ENCODE measurements around the gene TSHZ2. TPM values are rescaled to one million over a fixed set of nuclear protein-coding genes. Genes with fewer than 3 reads are reported as not detected.

Gene TSHZ2
- total RNA-seq, 1 donor from 2014 or later, result 22.9 TPM

DNA sequence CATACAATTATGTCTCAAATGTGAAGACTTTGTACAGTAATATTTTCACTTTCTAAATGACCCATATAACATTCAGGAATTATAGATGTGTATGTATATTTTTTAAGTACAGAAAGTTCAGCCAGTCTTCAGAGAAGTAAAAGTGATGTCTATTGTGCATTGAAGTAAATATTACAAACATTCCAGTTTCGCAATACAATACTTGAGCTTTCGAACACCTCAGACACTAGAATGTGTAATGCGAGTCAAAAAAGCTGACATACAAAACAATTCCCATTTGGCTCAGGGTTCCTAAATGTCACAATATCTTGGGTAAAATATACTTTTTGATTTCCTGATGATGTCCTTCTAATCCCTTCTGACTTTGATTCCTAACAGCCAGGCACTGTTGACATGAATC, 520.1 kb downstream of the TSHZ2 start:
- Mint-ChIP-seq H3K4me3 (ENCODE audit: low read depth) (no peak overlapping the region), H3K27me3 (no peaks in the 10 kb centered on the region), H3K27ac (no peak overlapping the region), H3K36me3 (ENCODE audit: insufficient read depth) (peaks cover 9% of the 10 kb centered on the region), H3K4me1 (ENCODE audit: low read depth) (peaks cover 17% of the 10 kb centered on the region), H3K9me3 (ENCODE audit: low read depth) (peaks cover 3% of the 10 kb centered on the region)
- no peak for DNase-seq (ENCODE audit: low spot score, unreplicated experiment)
- TF ChIP-seq, protein P1, sequence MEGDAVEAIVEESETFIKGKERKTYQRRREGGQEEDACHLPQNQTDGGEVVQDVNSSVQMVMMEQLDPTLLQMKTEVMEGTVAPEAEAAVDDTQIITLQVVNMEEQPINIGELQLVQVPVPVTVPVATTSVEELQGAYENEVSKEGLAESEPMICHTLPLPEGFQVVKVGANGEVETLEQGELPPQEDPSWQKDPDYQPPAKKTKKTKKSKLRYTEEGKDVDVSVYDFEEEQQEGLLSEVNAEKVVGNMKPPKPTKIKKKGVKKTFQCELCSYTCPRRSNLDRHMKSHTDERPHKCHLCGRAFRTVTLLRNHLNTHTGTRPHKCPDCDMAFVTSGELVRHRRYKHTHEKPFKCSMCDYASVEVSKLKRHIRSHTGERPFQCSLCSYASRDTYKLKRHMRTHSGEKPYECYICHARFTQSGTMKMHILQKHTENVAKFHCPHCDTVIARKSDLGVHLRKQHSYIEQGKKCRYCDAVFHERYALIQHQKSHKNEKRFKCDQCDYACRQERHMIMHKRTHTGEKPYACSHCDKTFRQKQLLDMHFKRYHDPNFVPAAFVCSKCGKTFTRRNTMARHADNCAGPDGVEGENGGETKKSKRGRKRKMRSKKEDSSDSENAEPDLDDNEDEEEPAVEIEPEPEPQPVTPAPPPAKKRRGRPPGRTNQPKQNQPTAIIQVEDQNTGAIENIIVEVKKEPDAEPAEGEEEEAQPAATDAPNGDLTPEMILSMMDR (IDR thresholded peaks at IDR 0.05; ENCODE audit: unreplicated experiment), result no peak

DNA sequence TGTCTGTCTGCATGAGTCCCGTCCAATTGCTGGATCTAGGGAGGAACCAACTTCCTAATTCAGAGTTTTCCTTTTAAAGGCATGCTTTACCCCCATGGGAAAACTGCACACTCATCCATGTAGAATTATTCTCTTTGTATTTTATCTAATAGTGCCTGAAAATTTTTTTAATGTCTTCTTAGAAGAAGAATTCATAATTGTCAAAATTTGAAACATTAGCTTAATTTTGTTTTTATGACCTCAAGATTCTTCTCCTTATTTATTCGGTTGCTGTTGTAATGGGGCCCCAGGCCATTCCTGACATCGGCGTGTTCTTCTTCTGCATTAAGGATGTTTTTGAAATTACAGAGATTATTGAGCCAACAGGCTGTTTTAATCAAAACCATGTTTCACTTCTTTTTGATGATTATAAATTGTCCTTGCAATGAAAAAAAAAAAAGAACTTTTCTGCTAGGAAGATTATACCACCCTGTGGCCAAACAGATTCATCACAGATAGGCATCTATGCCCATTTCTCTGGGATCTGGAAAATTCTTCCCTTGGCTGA, 521.2 kb downstream of the TSHZ2 start:
- H3K27ac Mint-ChIP-seq, result no peak overlapping the region
- no peak overlapping the region for H3K4me3 Mint-ChIP-seq (ENCODE audit: low read depth)
- TF ChIP-seq, protein P1 (IDR thresholded peaks at IDR 0.05; ENCODE audit: unreplicated experiment), result no peak
- no peak for DNase-seq (ENCODE audit: low spot score, unreplicated experiment)
- peaks cover 13% of the 10 kb centered on the region for H3K4me1 Mint-ChIP-seq (ENCODE audit: low read depth)
- peaks cover 15% of the 10 kb centered on the region for H3K36me3 Mint-ChIP-seq (ENCODE audit: insufficient read depth)
- H3K9me3 Mint-ChIP-seq (ENCODE audit: low read depth), result peaks cover 5% of the 10 kb centered on the region
- no peaks in the 10 kb centered on the region for H3K27me3 Mint-ChIP-seq

DNA sequence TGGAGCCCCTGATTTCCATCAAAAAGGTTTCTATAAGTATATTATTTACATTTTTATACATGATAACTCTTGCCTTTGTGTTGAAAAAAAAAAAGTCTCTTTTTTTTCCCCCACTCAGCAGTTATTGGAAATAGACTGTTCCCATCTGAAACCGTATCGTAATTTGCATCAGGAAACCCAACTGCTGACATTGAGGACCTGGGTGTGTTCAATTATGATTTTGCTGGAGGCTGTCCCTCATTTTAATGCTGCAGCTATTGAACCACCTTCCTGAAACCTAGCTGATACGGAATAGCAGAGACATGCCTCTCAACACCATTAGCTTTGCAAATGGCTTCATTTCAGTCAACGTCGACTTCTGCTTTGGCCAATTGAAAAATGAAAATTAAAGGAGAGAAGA, 522.6 kb downstream of the TSHZ2 start:
- Mint-ChIP-seq H3K27me3 (no peaks in the 10 kb centered on the region), H3K9me3 (ENCODE audit: low read depth) (peaks cover 5% of the 10 kb centered on the region), H3K4me1 (ENCODE audit: low read depth) (peaks cover 13% of the 10 kb centered on the region), H3K27ac (no peak overlapping the region), H3K4me3 (ENCODE audit: low read depth) (no peak overlapping the region), H3K36me3 (ENCODE audit: insufficient read depth) (peaks cover 11% of the 10 kb centered on the region)
- DNase-seq (ENCODE audit: low spot score, unreplicated experiment), result no peak
- TF ChIP-seq, protein P1 (IDR thresholded peaks at IDR 0.05; ENCODE audit: unreplicated experiment), result no peak

DNA sequence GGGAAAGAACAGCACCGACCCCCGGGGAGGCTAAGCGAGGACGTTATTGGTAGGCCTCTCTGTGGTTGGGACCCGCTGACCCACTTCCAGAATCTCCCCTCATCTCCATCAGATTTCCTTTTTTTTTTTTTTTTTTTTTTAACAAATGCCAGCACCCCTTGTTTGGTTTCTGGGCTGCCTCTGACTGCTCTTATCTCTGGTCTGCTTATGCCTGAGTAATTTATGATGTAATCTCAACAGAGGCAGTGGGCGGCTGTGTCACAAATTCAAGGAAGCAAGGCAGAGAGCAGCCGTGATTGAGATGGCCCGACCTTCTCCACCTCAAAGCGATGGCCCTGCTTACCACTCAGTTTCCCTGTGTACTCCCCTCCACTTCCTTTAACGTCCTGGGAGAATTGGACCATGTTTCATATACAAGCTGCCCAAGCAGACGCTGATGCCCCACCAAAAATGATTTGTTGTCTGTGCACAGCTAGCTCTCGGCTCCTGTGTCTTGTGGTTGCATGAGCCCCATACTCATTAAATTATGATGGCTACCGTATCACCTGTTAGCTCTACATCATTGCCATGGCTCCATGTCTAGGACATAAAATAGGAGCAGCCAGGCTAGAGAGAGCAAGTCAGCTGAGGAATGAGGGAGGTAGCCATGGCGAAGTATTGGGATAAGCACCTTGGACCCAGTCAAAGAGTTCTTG, 523.4 kb downstream of the TSHZ2 start:
- Mint-ChIP-seq H3K4me3 (ENCODE audit: low read depth) (no peak overlapping the region), H3K27ac (no peak overlapping the region), H3K4me1 (ENCODE audit: low read depth) (peaks cover 13% of the 10 kb centered on the region), H3K36me3 (ENCODE audit: insufficient read depth) (peaks cover 13% of the 10 kb centered on the region), H3K27me3 (no peaks in the 10 kb centered on the region), H3K9me3 (ENCODE audit: low read depth) (peaks cover 5% of the 10 kb centered on the region)
- DNase-seq (ENCODE audit: low spot score, unreplicated experiment), result no peak
- TF ChIP-seq, protein P1 (IDR thresholded peaks at IDR 0.05; ENCODE audit: unreplicated experiment), result no peak

DNA sequence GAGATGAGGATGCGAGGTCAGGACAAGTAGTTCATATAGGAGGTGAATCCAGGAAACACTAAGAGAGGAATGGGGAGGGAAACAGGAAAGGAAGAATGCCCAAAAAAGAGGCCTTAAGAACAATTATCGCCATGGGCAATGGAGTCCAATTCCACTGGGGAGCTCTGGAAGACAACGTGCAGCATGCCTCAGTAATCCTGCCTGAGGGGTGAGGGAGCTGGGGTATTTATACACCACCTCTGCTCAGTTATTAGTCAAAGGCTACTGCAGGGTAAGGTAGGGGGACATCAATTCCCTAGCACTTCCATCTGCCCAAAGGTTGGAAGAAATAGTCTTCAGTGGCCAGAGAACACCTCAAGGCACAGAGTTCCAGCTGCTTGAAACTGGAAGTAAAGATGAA, 525.1 kb downstream of the TSHZ2 start:
- H3K4me1 Mint-ChIP-seq (ENCODE audit: low read depth), result peaks cover 7% of the 10 kb centered on the region

More for the DNA sequence above, 525.1 kb downstream of the TSHZ2 start:
- Mint-ChIP-seq H3K27ac (no peak overlapping the region), H3K9me3 (ENCODE audit: low read depth) (peaks cover 5% of the 10 kb centered on the region), H3K36me3 (ENCODE audit: insufficient read depth) (peaks cover 13% of the 10 kb centered on the region), H3K27me3 (no peaks in the 10 kb centered on the region), H3K4me3 (ENCODE audit: low read depth) (no peak overlapping the region)
- no peak for DNase-seq (ENCODE audit: low spot score, unreplicated experiment)
- TF ChIP-seq, protein P1 (IDR thresholded peaks at IDR 0.05; ENCODE audit: unreplicated experiment), result no peak

All from progenitor cell of endocrine pancreas (in vitro differentiated cells).